Measurements from ENCODE around the gene C14orf93. TPM values are rescaled to one million over a fixed set of nuclear protein-coding genes. Genes with fewer than 3 reads are reported as not detected.

Gene C14orf93
- polyA plus RNA-seq, 2 of the 4 experiments (the other 2 are of a cell fraction) = 6.8 to 9.7 TPM

DNA sequence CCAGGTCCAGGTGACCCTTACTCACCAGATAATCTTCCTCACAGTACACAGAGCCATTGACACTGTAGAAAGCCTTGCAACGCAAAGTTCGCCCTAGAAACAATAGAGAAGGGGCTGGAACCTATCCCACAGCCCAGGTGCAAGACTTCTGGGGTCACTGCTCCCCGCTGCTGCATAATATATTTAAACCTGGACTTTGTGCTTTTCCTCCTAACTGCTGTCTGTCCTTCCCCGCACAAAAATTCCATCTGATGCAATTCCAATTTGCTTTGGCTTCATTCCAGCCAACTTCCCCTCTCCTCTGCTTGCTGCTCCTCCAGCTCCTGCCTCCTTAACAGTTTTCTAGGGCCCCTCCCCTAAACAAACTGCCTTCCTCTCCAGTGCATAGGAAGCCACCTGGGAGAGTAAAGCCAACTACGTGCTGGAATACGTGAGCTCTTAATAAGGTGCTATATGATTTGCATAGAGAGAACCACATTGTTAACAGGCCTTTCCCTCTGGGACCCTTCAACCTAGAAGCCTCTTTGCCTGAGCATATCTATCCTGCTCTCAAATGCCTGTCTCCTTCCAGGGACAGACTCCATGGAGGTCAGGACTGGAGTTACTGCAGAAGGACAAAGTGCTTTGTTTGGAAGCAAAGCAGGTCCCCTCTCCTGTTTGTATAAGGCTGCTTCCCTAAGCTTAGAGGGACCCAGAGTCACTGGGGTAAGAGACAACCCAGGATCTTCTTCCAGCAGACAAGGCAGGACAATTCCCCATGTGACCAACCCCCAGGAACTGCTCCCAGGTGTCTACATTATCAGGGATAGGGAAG is 33.1 kb downstream of the C14orf93 start (continued):
- TF ChIP-seq NR3C1 (IDR thresholded peaks at IDR 0.05) = no peak

DNA sequence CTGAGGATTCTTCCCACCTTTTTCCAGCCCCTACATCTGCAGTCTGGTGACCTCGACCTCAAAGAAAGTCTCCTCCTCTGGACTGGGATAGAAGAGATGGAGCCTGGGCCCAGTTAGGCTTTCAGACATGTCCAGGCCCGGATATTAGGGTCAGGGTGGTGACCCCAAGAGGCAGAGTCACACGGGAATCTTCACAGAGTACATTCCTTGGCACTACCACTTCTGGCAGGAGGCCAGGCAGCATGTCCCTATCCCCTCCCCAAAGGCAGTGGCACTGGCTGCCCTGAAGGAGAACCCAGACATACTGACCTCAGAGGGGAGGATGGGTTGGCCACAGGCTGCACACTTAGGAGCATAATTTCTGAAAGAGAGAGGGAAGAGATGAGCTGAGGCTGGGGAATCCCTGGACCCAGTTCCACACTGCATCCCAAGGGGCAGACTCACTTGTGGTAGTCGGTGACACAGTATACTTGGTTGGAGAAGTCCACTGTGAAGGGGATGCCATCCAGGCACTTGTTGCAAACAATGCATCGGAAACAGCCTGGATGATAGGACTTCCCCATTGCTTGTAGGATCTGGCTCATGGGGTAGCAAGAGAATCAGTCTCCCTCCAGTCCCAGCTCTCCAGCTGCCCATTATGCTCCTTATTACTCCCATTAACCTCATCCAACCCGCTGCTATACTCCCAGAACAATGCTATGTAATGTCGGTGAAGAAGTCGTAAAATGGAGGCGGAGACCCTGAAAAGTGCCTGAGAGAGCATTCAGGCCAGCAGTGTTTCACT is 35.2 kb downstream of the C14orf93 start:
- no peaks in the 10 kb centered on the region for H3K9me3 ChIP-seq
- ATAC-seq = no peak
- no peak for TF ChIP-seq RCOR1 (IDR thresholded peaks at IDR 0.05; ENCODE audit: low read depth, low read length)
- TF ChIP-seq, protein P1, sequence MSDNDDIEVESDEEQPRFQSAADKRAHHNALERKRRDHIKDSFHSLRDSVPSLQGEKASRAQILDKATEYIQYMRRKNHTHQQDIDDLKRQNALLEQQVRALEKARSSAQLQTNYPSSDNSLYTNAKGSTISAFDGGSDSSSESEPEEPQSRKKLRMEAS (IDR thresholded peaks at IDR 0.05) = no peak
- TF ChIP-seq FOSL2 (IDR thresholded peaks at IDR 0.05) = no peak
- TF ChIP-seq FOSL2 (CRISPR knock-in tag; IDR thresholded peaks at IDR 0.05) = no peak
- TF ChIP-seq EHF (CRISPR knock-in tag; IDR thresholded peaks at IDR 0.05) = no peak
- no peak for TF ChIP-seq NR3C1 (IDR thresholded peaks at IDR 0.05)
- TF ChIP-seq, protein P2, sequence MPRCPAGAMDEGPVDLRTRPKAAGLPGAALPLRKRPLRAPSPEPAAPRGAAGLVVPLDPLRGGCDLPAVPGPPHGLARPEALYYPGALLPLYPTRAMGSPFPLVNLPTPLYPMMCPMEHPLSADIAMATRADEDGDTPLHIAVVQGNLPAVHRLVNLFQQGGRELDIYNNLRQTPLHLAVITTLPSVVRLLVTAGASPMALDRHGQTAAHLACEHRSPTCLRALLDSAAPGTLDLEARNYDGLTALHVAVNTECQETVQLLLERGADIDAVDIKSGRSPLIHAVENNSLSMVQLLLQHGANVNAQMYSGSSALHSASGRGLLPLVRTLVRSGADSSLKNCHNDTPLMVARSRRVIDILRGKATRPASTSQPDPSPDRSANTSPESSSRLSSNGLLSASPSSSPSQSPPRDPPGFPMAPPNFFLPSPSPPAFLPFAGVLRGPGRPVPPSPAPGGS (IDR thresholded peaks at IDR 0.05) = no peak
- TF ChIP-seq TFCP2L1 (CRISPR knock-in tag; IDR thresholded peaks at IDR 0.05) = no peak
- TF ChIP-seq, protein P3, sequence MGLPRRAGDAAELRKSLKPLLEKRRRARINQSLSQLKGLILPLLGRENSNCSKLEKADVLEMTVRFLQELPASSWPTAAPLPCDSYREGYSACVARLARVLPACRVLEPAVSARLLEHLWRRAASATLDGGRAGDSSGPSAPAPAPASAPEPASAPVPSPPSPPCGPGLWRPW (IDR thresholded peaks at IDR 0.05) = no peak
- no peak for TF ChIP-seq RFX5 (IDR thresholded peaks at IDR 0.05)
- TF ChIP-seq CBX2 (IDR thresholded peaks at IDR 0.05; ENCODE audit: borderline replicate concordance, low read depth) = no peak
- no peak for TF ChIP-seq HOXA7 (CRISPR knock-in tag; IDR thresholded peaks at IDR 0.05)
- H3K27ac ChIP-seq = peak overlapping the region; percentile 98 to 100
- peak in 1 of 2 experiments; percentile 23 for DNase-seq (ENCODE audit: low read depth in 1 of 2, low spot score in 1 of 2)
- WGBS (ENCODE audit: missing lambda C conversion rate) = 53% methylated on average over 9 of the region's 9 CpGs
- FAIRE-seq = no peak
- H3K4me1 ChIP-seq = peaks cover 75% of the 10 kb centered on the region
- peak overlapping the region; percentile 96 for H3K4me2 ChIP-seq
- H3K4me3 ChIP-seq = peak overlapping the region; percentile 9; the same call in 1 of the 3 replicates
- CTCF ChIA-PET = interaction anchor here (0.6 to 34.0 kb wide), 9 partner anchors 11 to 404 kb away, joined by 3 to 1206 read pairs (median 26); partner anchors contain the start of genes AJUBA, CDH24, HAUS4 and PRMT5
- POLR2A ChIA-PET = interaction anchor here (0.6 to 3.3 kb wide), 2 partner anchors 8 to 84 kb away, joined by 3 to 33 read pairs; partner anchors contain the start of gene AJUBA

DNA sequence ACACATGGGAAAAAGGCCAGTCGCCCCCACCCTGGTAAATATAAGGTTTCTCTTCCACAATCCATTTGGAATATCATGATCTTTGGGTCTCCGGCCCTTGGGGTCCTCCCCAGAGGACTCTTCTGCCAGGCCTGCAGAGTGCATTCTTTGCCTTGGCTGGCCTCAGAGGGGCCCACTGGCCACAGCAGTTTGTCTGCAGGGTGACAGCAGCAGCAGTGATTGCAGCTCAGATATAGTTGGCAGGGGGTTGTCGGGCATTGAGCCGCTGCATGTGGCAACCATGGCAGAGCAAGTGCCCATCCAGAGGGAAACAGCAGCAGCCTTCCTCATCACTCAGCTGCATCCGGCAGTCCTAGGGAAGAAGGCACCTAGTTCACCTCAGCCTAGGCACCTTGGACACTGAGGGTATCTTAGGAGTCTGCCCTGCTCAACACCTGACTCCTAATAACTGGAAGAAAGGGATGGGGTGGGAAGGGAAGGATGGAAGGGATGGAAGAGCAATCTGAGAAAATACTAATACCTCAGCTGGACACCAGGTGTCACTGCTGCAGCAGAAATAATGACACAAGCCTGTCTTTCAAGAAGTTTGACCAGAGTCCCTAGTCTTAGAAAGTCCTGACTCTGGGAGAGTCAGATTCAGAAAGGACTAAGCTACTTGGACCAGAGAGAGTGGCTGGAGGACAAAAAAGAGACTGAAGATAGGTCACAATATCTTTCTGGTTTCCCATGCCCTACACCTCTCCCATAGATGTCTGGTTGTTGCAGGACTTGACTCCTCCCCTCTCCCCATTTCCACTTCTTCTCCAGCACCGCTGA is 36.5 kb downstream of the C14orf93 start:
- ChIA-PET CTCF (interaction anchor here (0.7 to 34.0 kb wide), 25 partner anchors 10 to 417 kb away, joined by 3 to 1206 read pairs (median 6); partner anchors contain the start of genes AJUBA, CDH24, HAUS4 and PRMT5), POLR2A (interaction anchor here (1.3 to 3.3 kb wide), 3 partner anchors 9 to 16 kb away, joined by 9 to 33 read pairs (median 13); partner anchors contain the start of genes AJUBA and HAUS4)
- no peak for TF ChIP-seq JUN (IDR thresholded peaks at IDR 0.05)
- TF ChIP-seq, protein P4, sequence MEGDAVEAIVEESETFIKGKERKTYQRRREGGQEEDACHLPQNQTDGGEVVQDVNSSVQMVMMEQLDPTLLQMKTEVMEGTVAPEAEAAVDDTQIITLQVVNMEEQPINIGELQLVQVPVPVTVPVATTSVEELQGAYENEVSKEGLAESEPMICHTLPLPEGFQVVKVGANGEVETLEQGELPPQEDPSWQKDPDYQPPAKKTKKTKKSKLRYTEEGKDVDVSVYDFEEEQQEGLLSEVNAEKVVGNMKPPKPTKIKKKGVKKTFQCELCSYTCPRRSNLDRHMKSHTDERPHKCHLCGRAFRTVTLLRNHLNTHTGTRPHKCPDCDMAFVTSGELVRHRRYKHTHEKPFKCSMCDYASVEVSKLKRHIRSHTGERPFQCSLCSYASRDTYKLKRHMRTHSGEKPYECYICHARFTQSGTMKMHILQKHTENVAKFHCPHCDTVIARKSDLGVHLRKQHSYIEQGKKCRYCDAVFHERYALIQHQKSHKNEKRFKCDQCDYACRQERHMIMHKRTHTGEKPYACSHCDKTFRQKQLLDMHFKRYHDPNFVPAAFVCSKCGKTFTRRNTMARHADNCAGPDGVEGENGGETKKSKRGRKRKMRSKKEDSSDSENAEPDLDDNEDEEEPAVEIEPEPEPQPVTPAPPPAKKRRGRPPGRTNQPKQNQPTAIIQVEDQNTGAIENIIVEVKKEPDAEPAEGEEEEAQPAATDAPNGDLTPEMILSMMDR (IDR thresholded peaks at IDR 0.05) = peak; percentile 83
- no peak for TF ChIP-seq HDAC2 (IDR thresholded peaks at IDR 0.05)
- no peak for TF ChIP-seq POLR2A (IDR thresholded peaks at IDR 0.05; ENCODE audit: low read length)
- TF ChIP-seq ZC3H11A (IDR thresholded peaks at IDR 0.05) = no peak
- peak; percentile 68 for TF ChIP-seq SMC3 (IDR thresholded peaks at IDR 0.05)
- peak; percentile 86 to 87 for TF ChIP-seq RAD21 (conservative IDR thresholded peaks at IDR 0.05 in 1 of 2, IDR thresholded peaks at IDR 0.05 in 1 of 2)
- no peak for TF ChIP-seq HEYL (CRISPR knock-in tag; IDR thresholded peaks at IDR 0.05)
- Histone ChIP-seq H3K4me3 (no peak overlapping the region), H3K9me3 (no peaks in the 10 kb centered on the region), H3K4me2 (peak overlapping the region; percentile 96), H3K27ac (peak overlapping the region; percentile 98 to 100), H3K4me1 (peaks cover 63% of the 10 kb centered on the region)
- 81% methylated on average over 3 of the region's 6 CpGs for WGBS (ENCODE audit: missing lambda C conversion rate)
- DNase-seq (ENCODE audit: low read depth in 1 of 2, low spot score in 1 of 2) (peak; percentile 63 to 79), ATAC-seq (peak; percentile 24 to 45), FAIRE-seq (no peak)

Measured in A549 (cell line).